ENCODE results near the gene CRTAC1. TPM values are rescaled to one million over a fixed set of nuclear protein-coding genes. Genes with fewer than 3 reads are reported as not detected.

CRTAC1 gene
- total and polyA plus RNA-seq, 9 of the 15 experiments (the other 6 are each of a cell fraction or from before 2014, with no cell fraction given), result not detected

GRCh38 chr10:98012644-98013043, 17.8 kb downstream of the CRTAC1 start (continued):
- TF ChIP-seq CBX8 (IDR thresholded peaks at IDR 0.05; ENCODE audit: borderline replicate concordance, extremely low read depth, low read depth, low read length, poor library complexity, severe bottlenecking) (no peak), BRF2 (IDR thresholded peaks at IDR 0.05; ENCODE audit: borderline replicate concordance, insufficient read depth, insufficient read length) (no peak), ZFPM2 (CRISPR knock-in tag; IDR thresholded peaks at IDR 0.05) (no peak)

GRCh38 chr10:98010939-98011685, 19.3 kb downstream of the CRTAC1 start:
- Histone ChIP-seq H3K4me2 (ENCODE audit: insufficient read depth, low read length) (no peak overlapping the region), H3K79me2 (ENCODE audit: control insufficient read depth, insufficient read depth, low read length) (no peaks in the 10 kb centered on the region), H3K9me3 (replicated peaks; ENCODE audit: control insufficient read depth, insufficient read depth, low read depth, low read length) (no peaks in the 10 kb centered on the region), H4K20me1 (replicated peaks; ENCODE audit: control insufficient read depth, insufficient read depth, low read length) (no peaks in the 10 kb centered on the region), H2AFZ (ENCODE audit: low read depth, low read length) (no peak overlapping the region), H3K27ac (ENCODE audit: extremely low read depth, low read depth, low read length) (no peak overlapping the region), H3K27me3 (ENCODE audit: control insufficient read depth in 2 of 2, insufficient read depth in 2 of 2, low read length in 2 of 2) (peaks cover 0 to 11% of the 10 kb centered on the region in 2 experiments; a peak in 3 of 5 replicates), H3K9ac (ENCODE audit: insufficient read depth in 1 of 2, low read depth in 2 of 2, low read length in 2 of 2) (no peak overlapping the region), H3K4me1 (replicated peaks in 1 of 2; ENCODE audit: control insufficient read depth in 2 of 2, insufficient read depth in 2 of 2, low read length in 2 of 2) (peaks cover 0 to 6% of the 10 kb centered on the region in 2 experiments; a peak in 2 of 5 replicates), H3K4me3 (no peak overlapping the region), H3K9me1 (ENCODE audit: control insufficient read depth, insufficient read depth, low read length) (no peaks in the 10 kb centered on the region), H3K36me3 (ENCODE audit: control insufficient read depth, insufficient read depth, low read length) (no peaks in the 10 kb centered on the region)
- DNase-seq (ENCODE audit: extremely low read depth in 1 of 4, low spot score in 3 of 4) (no peak), ATAC-seq (no peak), FAIRE-seq (no peak)
- 0% methylated on average over 9 of the region's 9 CpGs for WGBS (ENCODE audit: insufficient coverage, low coverage, missing lambda C conversion rate)
- BruUV-seq (replicated peaks), result no TSS peak
- intact Hi-C loops (cut with micrococcal nuclease), result no loop called here
- ChIA-PET POLR2A (no interaction called here), CTCF (ENCODE audit: low intra/inter-chr PET ratio) (interaction anchor here (0.5 kb wide), 1 partner anchor 163 kb away, joined by 3 read pairs; no protein-coding TSS in a partner anchor)
- in situ Hi-C loops (cut with MboI), result no loop called here
- TF ChIP-seq POLR2AphosphoS2 (IDR thresholded peaks at IDR 0.05; ENCODE audit: low read length) (no peak), CBX1 (IDR thresholded peaks at IDR 0.05; ENCODE audit: low read depth) (no peak), POLR2G (IDR thresholded peaks at IDR 0.05; ENCODE audit: low read depth, low read length) (no peak), RAD51 (IDR thresholded peaks at IDR 0.05; ENCODE audit: borderline replicate concordance, low read depth) (no peak), ATF3 (IDR thresholded peaks at IDR 0.05) (no peak), ATF3 (CRISPR knock-in tag; conservative IDR thresholded peaks at IDR 0.05) (no peak), BRF2 (IDR thresholded peaks at IDR 0.05; ENCODE audit: borderline replicate concordance, insufficient read depth, insufficient read length) (no peak), PKNOX1 (IDR thresholded peaks at IDR 0.05) (no peak), LCOR (CRISPR knock-in tag; IDR thresholded peaks at IDR 0.05) (no peak), KDM5B (IDR thresholded peaks at IDR 0.05; ENCODE audit: insufficient replicate concordance, low read depth, low read length) (no peak), ZNF347 (CRISPR knock-in tag; IDR thresholded peaks at IDR 0.05; ENCODE audit: low read depth) (no peak)
